ENCODE data around the gene ZCCHC8. TPM values are rescaled to one million over a fixed set of nuclear protein-coding genes. Genes with fewer than 3 reads are reported as not detected.

ZCCHC8 gene
- polyA plus RNA-seq, 1 donor from 2014 or later, result 38.3 TPM

GRCh38 chr12:122545855-122546254 is 45.1 kb upstream of the ZCCHC8 start:
- no peaks in the 10 kb centered on the region for H3F3A ChIP-seq (ENCODE audit: insufficient read depth, low read length, poor library complexity, severe bottlenecking)
- no peak overlapping the region for H3K9ac ChIP-seq (ENCODE audit: low read length)
- H3K27ac ChIP-seq (ENCODE audit: low read length), result no peak overlapping the region
- H3K9me2 ChIP-seq (ENCODE audit: insufficient read depth, low read length), result no peaks in the 10 kb centered on the region
- no peak overlapping the region for H3K4me3 ChIP-seq (ENCODE audit: low read length)
- no peaks in the 10 kb centered on the region for H3K9me3 ChIP-seq (ENCODE audit: low read length)
- H3K4me2 ChIP-seq (ENCODE audit: low read length), result no peak overlapping the region
- H3K79me2 ChIP-seq (replicated peaks; ENCODE audit: insufficient read depth, low read length), result no peaks in the 10 kb centered on the region
- H4K20me1 ChIP-seq (ENCODE audit: insufficient read depth), result no peaks in the 10 kb centered on the region
- TF ChIP-seq POLR2AphosphoS5 (IDR thresholded peaks at IDR 0.05) (no peak), SMC3 (conservative IDR thresholded peaks at IDR 0.05; ENCODE audit: poor library complexity) (no peak), TAF1 (IDR thresholded peaks at IDR 0.05; ENCODE audit: low read depth) (no peak), EZH2 (IDR thresholded peaks at IDR 0.05; ENCODE audit: borderline replicate concordance, insufficient read depth, low read length, poor library complexity, severe bottlenecking) (no peak), REST (IDR thresholded peaks at IDR 0.05; ENCODE audit: borderline replicate concordance) (no peak), RAD21 (conservative IDR thresholded peaks at IDR 0.05) (no peak), MXI1 (conservative IDR thresholded peaks at IDR 0.05; ENCODE audit: poor library complexity, severe bottlenecking) (no peak), CTCF (IDR thresholded peaks at IDR 0.05; ENCODE audit: poor library complexity, severe bottlenecking) (no peak), EP300 (conservative IDR thresholded peaks at IDR 0.05; ENCODE audit: poor library complexity, severe bottlenecking) (no peak)
- no peak overlapping the region for H2AFZ ChIP-seq (ENCODE audit: low read depth, low read length)
- H3K36me3 ChIP-seq (ENCODE audit: insufficient read depth, low read length), result no peaks in the 10 kb centered on the region
- no peaks in the 10 kb centered on the region for H3K27me3 ChIP-seq (ENCODE audit: insufficient read depth, low read depth, low read length)

GRCh38 chr12:122544537-122544936 is 43.8 kb upstream of the ZCCHC8 start:
- no peak overlapping the region for H3K4me2 ChIP-seq (ENCODE audit: low read length)
- no peaks in the 10 kb centered on the region for H3K9me3 ChIP-seq (ENCODE audit: low read length)
- no peak overlapping the region for H2AFZ ChIP-seq (ENCODE audit: low read depth, low read length)
- no peak overlapping the region for H3K27ac ChIP-seq (ENCODE audit: low read length)
- H3K9ac ChIP-seq (ENCODE audit: low read length), result no peak overlapping the region
- no peaks in the 10 kb centered on the region for H3K9me2 ChIP-seq (ENCODE audit: insufficient read depth, low read length)
- no peak overlapping the region for H3K4me3 ChIP-seq (ENCODE audit: low read length)
- H3F3A ChIP-seq (ENCODE audit: insufficient read depth, low read length, poor library complexity, severe bottlenecking), result no peaks in the 10 kb centered on the region
- no peaks in the 10 kb centered on the region for H3K27me3 ChIP-seq (ENCODE audit: insufficient read depth, low read depth, low read length)
- H4K20me1 ChIP-seq (ENCODE audit: insufficient read depth), result no peaks in the 10 kb centered on the region
- no peaks in the 10 kb centered on the region for H3K79me2 ChIP-seq (replicated peaks; ENCODE audit: insufficient read depth, low read length)
- no peak for TF ChIP-seq POLR2AphosphoS5 (IDR thresholded peaks at IDR 0.05)
- TF ChIP-seq TAF1 (IDR thresholded peaks at IDR 0.05; ENCODE audit: low read depth), result no peak
- no peak for TF ChIP-seq MXI1 (conservative IDR thresholded peaks at IDR 0.05; ENCODE audit: poor library complexity, severe bottlenecking)
- TF ChIP-seq REST (IDR thresholded peaks at IDR 0.05; ENCODE audit: borderline replicate concordance), result no peak
- TF ChIP-seq EP300 (conservative IDR thresholded peaks at IDR 0.05; ENCODE audit: poor library complexity, severe bottlenecking), result no peak
- TF ChIP-seq CTCF (IDR thresholded peaks at IDR 0.05; ENCODE audit: poor library complexity, severe bottlenecking), result no peak
- TF ChIP-seq EZH2 (IDR thresholded peaks at IDR 0.05; ENCODE audit: borderline replicate concordance, insufficient read depth, low read length, poor library complexity, severe bottlenecking), result no peak
- TF ChIP-seq RAD21 (conservative IDR thresholded peaks at IDR 0.05), result no peak
- TF ChIP-seq SMC3 (conservative IDR thresholded peaks at IDR 0.05; ENCODE audit: poor library complexity), result no peak
- H3K36me3 ChIP-seq (ENCODE audit: insufficient read depth, low read length), result no peaks in the 10 kb centered on the region
